HG03060 (cell line): ENCODE data around the gene PPFIA3.
A peak's percentile ranks its signal among the peaks of the same experiment; 100 is the strongest.

Experiments
- ATAC-seq: cut with Tn5 transposase; IDR thresholded peaks from one replicate; pipeline ENCODE4 v1.9.1; 2021; ENCODE audit warnings: low read depth, moderate number of reproducible peaks; ENCODE audit not compliant: unreplicated experiment

Gene PPFIA3

GRCh38 chr19:49101160-49101559 lies 18.2 kb upstream of the PPFIA3 start:
- ATAC-seq = no peak

DNA sequence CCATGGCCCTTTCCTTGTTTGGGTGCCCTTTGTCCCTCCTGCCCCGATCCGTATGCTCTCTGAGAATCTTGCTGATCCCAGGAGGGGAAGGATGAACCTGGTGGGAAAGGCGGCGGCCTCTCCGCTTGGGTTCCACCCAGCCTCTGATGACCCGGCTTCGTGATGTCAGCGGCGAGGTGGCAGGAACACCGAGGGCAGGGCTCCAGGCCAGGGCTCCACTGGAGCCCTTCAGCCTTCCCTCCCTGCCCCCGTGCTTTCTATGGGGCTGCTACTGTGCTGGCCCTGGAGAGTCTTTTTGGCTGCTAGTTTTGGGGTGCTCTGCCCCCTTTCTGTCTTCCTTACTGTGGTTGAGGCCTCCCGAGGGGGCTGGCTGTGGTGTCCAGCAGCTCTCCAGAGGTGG lies 17.0 kb upstream of the PPFIA3 start:
- no peak for ATAC-seq

- no peak for ATAC-seq
Measured at GRCh38 chr19:49103331-49104085, 15.8 kb upstream of the PPFIA3 start.

DNA sequence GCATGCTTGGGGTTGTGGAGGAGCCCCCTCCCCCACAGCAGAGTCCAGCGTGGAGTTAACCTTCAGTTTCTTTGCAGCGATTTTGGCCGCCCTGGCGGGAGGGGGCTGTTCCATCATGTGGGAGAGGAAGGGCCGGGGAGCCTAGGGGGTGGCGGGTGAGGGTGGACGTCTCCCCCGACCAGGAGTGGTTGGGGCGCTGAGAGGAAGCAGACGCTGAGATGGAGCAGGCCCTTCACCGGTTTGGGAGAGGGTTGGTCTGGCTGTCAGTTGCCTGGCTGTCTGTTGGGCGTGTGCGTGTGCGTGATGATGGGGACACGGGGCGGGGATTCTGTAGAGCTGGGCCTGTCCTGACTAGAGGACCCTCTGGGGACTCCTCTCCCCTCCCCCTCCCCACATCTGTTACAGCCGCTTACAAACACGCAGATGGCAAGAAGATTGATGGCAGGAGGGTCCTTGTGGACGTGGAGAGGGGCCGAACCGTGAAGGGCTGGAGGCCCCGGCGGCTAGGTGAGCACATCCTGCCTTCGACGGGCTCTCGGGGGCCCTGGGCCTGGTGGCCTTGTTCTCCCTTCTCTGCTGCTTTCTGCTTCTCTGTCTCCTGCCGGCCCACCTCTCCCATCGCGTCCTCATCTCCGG lies 15.0 kb upstream of the PPFIA3 start:
- ATAC-seq = no peak

DNA sequence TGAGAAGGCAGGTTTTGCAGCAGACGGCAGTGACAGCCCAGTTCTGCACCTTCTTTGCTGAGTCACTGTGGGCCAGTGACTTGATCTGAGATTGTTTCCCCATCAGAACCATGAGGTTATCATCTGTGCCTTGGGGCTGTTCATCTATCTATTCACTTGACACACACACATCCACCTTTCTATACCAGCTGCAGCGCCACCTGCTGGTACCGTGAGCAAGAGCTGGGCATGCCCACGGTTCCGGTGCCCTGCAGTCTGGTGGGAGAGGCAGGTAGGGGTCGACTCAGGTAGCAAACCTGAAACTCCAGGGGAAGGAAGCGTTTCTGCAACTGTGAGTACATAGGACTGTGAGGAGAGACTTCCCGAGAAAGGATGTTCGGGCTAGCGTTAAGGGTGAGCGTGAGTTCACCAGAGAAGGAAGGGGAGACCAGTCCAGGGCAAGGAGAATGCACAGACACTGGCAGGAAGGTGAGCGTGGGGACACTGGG lies 12.7 kb upstream of the PPFIA3 start:
- ATAC-seq = no peak

DNA sequence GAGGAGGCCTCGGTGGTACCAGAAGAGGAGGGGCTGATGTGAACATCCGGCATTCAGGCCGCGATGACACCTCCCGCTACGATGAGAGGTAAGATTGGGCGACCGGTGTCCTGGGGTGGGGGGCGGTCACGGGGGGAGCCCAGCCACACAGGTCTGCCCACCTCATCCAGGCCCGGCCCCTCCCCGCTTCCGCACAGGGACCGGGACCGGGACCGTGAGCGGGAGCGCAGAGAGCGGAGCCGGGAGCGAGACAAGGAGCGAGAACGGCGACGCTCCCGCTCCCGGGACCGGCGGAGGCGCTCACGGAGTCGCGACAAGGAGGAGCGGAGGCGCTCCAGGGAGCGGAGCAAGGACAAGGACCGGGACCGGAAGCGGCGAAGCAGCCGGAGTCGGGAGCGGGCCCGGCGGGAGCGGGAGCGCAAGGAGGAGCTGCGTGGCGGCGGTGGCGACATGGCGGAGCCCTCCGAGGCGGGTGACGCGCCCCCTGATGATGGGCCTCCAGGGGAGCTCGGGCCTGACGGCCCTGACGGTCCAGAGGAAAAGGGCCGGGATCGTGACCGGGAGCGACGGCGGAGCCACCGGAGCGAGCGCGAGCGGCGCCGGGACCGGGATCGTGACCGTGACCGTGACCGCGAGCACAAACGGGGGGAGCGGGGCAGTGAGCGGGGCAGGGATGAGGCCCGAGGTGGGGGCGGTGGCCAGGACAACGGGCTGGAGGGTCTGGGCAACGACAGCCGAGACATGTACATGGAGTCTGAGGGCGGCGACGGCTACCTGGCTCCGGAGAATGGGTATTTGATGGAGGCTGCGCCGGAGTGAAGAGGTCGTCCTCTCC lies 11.5 kb upstream of the PPFIA3 start:
- ATAC-seq = no peak

DNA sequence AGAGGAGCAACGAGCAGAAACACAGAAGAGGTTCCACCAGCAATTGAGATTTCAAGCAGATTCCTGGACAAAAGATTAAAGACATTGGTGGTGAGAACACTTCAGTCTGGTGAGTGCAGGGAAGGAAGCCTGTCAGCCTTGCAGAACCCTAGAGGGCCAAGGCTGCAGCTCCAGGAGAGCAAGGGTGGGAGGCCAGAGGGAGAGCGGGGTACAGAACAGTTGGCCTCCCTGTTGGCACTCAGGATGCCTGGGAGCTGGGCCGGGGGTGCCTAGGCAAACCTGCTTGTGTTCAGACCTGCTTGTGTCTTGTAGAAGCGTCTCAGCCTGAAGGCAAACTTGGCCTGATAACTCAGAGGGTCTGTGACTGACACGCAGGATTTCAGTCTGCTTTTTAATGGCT lies 10.3 kb upstream of the PPFIA3 start:
- ATAC-seq = no peak

- no peak for ATAC-seq
Measured at GRCh38 chr19:49109569-49110233, 9.6 kb upstream of the PPFIA3 start.

DNA sequence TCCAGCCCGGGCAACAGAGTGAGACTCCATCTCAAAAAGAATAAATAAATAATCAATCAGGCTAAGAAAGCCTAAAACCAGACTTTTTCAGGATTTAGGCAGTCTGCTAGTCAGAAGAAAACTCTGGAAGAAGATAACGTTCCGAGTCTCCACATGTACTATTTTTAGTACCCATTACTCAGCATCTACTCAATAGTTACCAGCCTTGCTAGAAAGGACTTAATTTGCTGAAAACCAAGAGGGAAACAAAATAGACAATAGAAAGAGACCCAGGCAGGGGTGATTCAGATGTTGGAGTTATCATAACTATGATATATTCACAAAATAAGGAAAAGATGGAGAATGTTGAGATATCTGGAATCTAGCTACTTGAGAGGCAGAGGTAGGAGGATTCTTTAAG lies 8.8 kb upstream of the PPFIA3 start:
- no peak for ATAC-seq

GRCh38 chr19:49111218-49111998 lies 7.9 kb upstream of the PPFIA3 start:
- no peak for ATAC-seq

- ATAC-seq = no peak
Measured at GRCh38 chr19:49113762-49114629, 5.3 kb upstream of the PPFIA3 start, which contains the start of gene LIN7B. Gene LIN7B (plus strand): TSS chr19:49114370. CDS start chr19:49114405, 35 bp downstream.

- ATAC-seq = no peak
Measured at GRCh38 chr19:49114630-49115363, 4.5 kb upstream of the PPFIA3 start.

- no peak for ATAC-seq
Measured at GRCh38 chr19:49116544-49116943, 2.8 kb upstream of the PPFIA3 start.

GRCh38 chr19:49117677-49118564 lies 1.4 kb upstream of the PPFIA3 start:
- no peak for ATAC-seq

DNA sequence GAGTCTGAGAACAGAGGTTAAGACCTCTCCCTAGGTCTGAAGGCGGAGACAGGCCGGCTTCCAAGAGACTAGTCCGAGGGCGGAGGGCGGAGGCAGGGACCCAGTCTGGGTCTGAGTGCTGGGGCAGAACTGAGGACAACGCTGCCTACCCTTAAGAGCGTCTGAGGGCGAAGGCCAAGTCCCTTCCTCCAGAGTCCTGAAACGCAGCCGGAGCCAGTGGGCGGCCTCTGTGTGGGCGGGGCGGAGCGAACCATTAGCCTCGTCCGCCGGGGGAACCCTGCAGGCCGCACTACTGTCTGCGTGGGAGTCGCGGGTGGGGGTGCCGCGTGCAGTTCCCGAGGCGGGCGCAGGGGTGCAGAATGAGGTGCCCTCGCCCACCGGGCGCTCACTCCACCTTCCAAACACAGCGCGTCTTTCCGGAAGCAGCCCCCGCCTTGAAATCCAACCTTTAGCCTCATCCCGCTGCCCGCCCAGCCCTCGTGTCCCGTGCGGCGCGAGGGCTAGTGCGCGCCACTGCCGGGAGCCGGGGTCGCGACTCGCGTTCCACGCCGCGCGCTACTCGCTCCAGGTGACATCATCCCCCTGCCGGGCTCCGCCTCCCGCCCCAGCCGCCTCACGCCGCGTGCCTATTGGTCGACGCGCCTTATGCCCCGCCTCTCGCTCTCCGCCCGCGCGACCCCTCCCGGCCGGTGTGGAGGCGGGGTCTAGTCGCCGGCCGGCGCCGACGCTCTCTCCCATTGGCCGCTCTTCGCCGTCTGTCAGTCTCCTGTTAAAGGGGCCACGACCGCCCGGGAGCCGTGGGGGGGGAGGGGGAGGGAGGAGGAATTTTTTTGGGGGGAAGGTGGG lies 556 bp upstream of the PPFIA3 start, which contains the start of gene C19orf73:
Gene C19orf73, minus strand, starts transcription at position 579 of the 846 bp plus-strand sequence. Its CDS starts 121 bp downstream, at position 458.
- peak; percentile 41 for ATAC-seq

- no peak for ATAC-seq
Measured at GRCh38 chr19:49120325-49120683, 960 bp downstream of the PPFIA3 start.
